DND-41 (cell line): Measurements from ENCODE around the gene STK32C.

Source experiments
- ATAC-seq: fragments of 200-7000 bp; cut with Tn5 transposase; 3 replicates; pipeline ENCODE4 v1.9.1; 2021; ENCODE audit warnings: low read depth; ENCODE audit not compliant: insufficient read depth
- DNase-seq: peaks from one replicate; pipeline ENCODE4 v3.0.0-alpha.2; 2020
- H2AFZ ChIP-seq: 2 replicates; pipeline ENCODE4 v1.6.0; 2012; ENCODE audit warnings: low read depth, low read length
- H3K27ac ChIP-seq: 2 replicates; pipeline ENCODE4 v1.5.1; 2012; ENCODE audit warnings: low read length, inconsistent platforms
- H3K27me3 ChIP-seq: fragments of 200-600 bp; sonication (generic); 2 replicates; pipeline ENCODE4 v1.6.0; 2012; ENCODE audit warnings: low read length, mild to moderate bottlenecking, inconsistent platforms; ENCODE audit not compliant: insufficient read depth, poor library complexity
- H3K36me3 ChIP-seq: 2 replicates; pipeline ENCODE4 v1.5.1; 2012; ENCODE audit warnings: low read length, inconsistent platforms; ENCODE audit not compliant: insufficient read depth
- H3K4me1 ChIP-seq: 2 replicates; pipeline ENCODE4 v1.5.1; 2012; ENCODE audit warnings: mild to moderate bottlenecking, low read length; ENCODE audit not compliant: insufficient read depth
- H3K4me2 ChIP-seq: 2 replicates; pipeline ENCODE4 v1.6.0; 2012; ENCODE audit warnings: mild to moderate bottlenecking, moderate library complexity, low read length, inconsistent platforms; ENCODE audit not compliant: insufficient read depth
- H3K4me3 ChIP-seq, 2 experiments: fragments of 200-600 bp in 1 of 2; shearing (Covaris generic) in 1 of 2; 2 replicates each; pipeline ENCODE4 v1.5.1; 2012 to 2016; ENCODE audit warnings: inconsistent platforms in 2 of 2, low read length in 2 of 2, mild to moderate bottlenecking in 2 of 2, low read depth in 1 of 2, moderate library complexity in 1 of 2
- H3K79me2 ChIP-seq: 2 replicates; pipeline ENCODE4 v1.6.0; 2012; ENCODE audit warnings: low read length, inconsistent platforms; ENCODE audit not compliant: insufficient read depth
- H3K9ac ChIP-seq: 2 replicates; pipeline ENCODE4 v1.6.0; 2012; ENCODE audit warnings: low read depth, mild to moderate bottlenecking, inconsistent platforms, low read length, moderate library complexity
- H3K9me3 ChIP-seq: 2 replicates; pipeline ENCODE4 v1.5.1; 2012; ENCODE audit warnings: low read length, moderate library complexity, mild to moderate bottlenecking, inconsistent platforms; ENCODE audit not compliant: insufficient read depth, severe bottlenecking
- H4K20me1 ChIP-seq: 2 replicates; pipeline ENCODE4 v1.6.0; 2012; ENCODE audit warnings: low read length; ENCODE audit not compliant: insufficient read depth
- EZH2 ChIP-seq: IDR thresholded peaks from 3 replicates; pipeline ENCODE4 v1.6.1; 2012; ENCODE audit warnings: borderline replicate concordance, low read depth, mild to moderate bottlenecking, moderate library complexity, low read length, inconsistent platforms; ENCODE audit not compliant: severe bottlenecking
- TF ChIP-seq, protein P1 (sequence below): IDR thresholded peaks from 2 replicates; pipeline ENCODE4 v1.5.1; 2012; ENCODE audit warnings: borderline replicate concordance, low read length, moderate library complexity, mild to moderate bottlenecking; ENCODE audit not compliant: poor library complexity, severe bottlenecking; ENCODE audit errors: extremely low read depth

Gene STK32C

DNA sequence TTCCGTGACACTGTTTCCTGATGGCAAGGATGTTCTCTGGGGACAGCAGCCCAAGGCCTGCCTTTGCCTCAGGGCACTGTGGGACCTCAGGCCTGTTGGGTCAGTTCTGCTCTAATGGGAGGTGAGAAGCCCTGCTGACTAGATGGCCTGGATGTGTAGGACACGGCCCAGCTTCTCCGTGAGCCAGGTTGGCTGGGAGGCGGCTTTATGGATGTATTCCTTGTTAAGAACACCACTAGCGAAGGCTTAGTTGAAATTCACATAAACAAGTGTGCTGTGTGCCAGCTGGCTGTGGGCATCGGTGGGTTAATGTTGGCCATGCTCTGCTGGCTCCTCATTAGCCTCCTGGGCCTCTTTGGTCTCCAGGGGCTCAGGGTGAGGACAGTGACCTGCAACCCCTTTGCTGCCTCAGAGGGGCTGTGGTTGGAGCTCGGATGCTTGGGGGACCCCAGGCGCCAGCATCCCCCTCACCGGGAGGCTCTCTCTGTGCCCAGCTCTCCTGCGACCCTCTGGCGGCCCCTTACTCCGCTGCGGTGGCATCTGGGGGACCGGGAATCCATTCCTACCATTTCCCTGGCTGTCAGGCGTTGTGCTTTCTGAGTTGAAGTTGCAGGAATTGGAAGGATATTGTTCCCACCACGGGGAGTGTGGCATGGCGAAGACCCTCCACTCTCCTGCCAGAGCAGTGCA is 143.8 kb downstream of the STK32C start:
- no peak overlapping the region for H3K4me2 ChIP-seq

DNA sequence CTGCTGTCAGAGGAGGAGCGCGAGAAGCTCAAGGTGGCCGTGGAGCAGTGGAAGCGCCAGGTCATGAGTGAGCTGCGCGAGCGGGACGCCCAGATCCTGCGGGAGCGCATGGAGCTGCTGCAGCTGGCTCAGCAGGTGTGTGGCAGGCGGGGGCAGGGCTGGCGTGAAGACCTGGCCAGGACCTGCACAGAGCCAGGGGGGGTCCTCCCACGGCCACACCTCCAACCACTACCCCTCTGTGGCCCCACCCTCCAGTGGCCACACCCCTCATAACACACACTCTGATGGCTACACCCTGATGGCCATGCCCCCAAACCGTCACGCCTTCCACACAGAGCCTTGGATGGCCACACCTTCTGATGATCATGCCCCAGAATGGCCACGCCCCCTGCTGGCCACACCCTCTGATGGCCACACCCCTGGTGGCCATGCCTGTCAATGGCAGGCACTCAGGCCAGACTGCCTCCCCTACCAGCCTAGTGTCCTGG is 144.4 kb downstream of the STK32C start:
- Histone ChIP-seq H3K4me3 (no peak overlapping the region), H3K36me3 (no peaks in the 10 kb centered on the region), H4K20me1 (no peaks in the 10 kb centered on the region), H3K9me3 (no peaks in the 10 kb centered on the region), H3K79me2 (no peaks in the 10 kb centered on the region), H2AFZ (no peak overlapping the region), H3K9ac (no peak overlapping the region), H3K27me3 (no peaks in the 10 kb centered on the region), H3K4me2 (no peak overlapping the region), H3K27ac (no peak overlapping the region), H3K4me1 (no peaks in the 10 kb centered on the region)
- TF ChIP-seq, protein P1, sequence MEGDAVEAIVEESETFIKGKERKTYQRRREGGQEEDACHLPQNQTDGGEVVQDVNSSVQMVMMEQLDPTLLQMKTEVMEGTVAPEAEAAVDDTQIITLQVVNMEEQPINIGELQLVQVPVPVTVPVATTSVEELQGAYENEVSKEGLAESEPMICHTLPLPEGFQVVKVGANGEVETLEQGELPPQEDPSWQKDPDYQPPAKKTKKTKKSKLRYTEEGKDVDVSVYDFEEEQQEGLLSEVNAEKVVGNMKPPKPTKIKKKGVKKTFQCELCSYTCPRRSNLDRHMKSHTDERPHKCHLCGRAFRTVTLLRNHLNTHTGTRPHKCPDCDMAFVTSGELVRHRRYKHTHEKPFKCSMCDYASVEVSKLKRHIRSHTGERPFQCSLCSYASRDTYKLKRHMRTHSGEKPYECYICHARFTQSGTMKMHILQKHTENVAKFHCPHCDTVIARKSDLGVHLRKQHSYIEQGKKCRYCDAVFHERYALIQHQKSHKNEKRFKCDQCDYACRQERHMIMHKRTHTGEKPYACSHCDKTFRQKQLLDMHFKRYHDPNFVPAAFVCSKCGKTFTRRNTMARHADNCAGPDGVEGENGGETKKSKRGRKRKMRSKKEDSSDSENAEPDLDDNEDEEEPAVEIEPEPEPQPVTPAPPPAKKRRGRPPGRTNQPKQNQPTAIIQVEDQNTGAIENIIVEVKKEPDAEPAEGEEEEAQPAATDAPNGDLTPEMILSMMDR, result no peak
- no peak for TF ChIP-seq EZH2
- ATAC-seq, result peak; percentile 35; the same call in 1 of the 3 replicates
- peak; percentile 20 for DNase-seq

More for the DNA sequence above, 143.8 kb downstream of the STK32C start:
- H4K20me1 ChIP-seq, result no peaks in the 10 kb centered on the region
- H3K27me3 ChIP-seq, result no peaks in the 10 kb centered on the region
- H3K9ac ChIP-seq, result no peak overlapping the region
- H2AFZ ChIP-seq, result no peak overlapping the region
- H3K9me3 ChIP-seq, result no peaks in the 10 kb centered on the region
- H3K4me1 ChIP-seq, result no peaks in the 10 kb centered on the region
- no peak overlapping the region for H3K27ac ChIP-seq
- DNase-seq (no peak), ATAC-seq (no peak)
- H3K36me3 ChIP-seq, result no peaks in the 10 kb centered on the region
- H3K79me2 ChIP-seq, result no peaks in the 10 kb centered on the region
- H3K4me3 ChIP-seq, result no peak overlapping the region
- no peak for TF ChIP-seq EZH2
- TF ChIP-seq, protein P1, result no peak

DNA sequence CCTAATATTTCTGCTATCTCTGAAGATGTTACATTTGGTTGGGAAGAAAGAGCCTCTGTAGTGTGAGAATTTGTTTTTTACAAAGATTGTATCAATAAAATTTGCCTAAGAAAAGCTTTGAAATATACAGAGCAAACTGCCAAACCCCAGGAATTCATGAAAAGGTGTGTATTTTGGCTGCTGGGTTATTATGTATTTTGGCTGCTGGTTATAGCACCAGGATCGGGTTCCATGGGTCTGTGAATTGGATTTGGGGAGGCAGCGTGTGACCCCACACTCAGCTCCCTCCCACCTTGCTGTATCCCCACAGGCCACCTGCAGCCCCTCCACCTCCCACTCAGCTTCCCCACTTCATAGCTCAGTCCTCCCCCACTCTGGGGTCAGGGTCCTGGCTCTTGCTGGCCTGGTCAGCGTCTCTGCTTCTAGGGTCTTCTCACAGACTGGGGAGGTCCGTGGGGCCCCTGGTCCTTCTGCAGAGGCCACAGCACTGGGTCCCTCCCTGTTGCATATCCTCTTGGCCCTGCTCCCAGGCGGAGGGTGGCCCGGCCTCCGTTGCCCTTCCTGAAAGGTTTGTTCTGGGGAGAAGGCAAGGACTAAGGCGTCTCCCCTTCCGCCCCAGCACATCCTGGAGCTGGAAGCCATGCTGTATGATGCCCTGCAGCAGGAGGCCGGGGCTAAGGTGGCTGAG is 145.0 kb downstream of the STK32C start:
- no peak for ATAC-seq
- H3K27ac ChIP-seq, result no peak overlapping the region
- no peak overlapping the region for H3K4me2 ChIP-seq

More for the DNA sequence above, 145.0 kb downstream of the STK32C start:
- Histone ChIP-seq H3K4me3 (no peak overlapping the region), H3K79me2 (no peaks in the 10 kb centered on the region), H4K20me1 (no peaks in the 10 kb centered on the region), H3K9ac (no peak overlapping the region), H3K9me3 (no peaks in the 10 kb centered on the region), H3K36me3 (no peaks in the 10 kb centered on the region), H2AFZ (no peak overlapping the region), H3K4me1 (no peaks in the 10 kb centered on the region), H3K27me3 (no peaks in the 10 kb centered on the region)
- TF ChIP-seq, protein P1, result no peak
- no peak for TF ChIP-seq EZH2
- DNase-seq, result no peak
